Renal cortical epithelial cell (primary cell): ENCODE results near the gene ITGA1. TPM values are rescaled to one million over a fixed set of nuclear protein-coding genes. Genes with fewer than 3 reads are reported as not detected.

Source experiments
- DNase-seq: peaks from one replicate; pipeline ENCODE4 v3.0.0-alpha.2; 2011; ENCODE audit warnings: low read depth
- total RNA-seq: library from RNA; depleted of rRNA; stranded (reverse); fragments of >200 nt; gene quantifications from 2 replicates; pipeline ENCODE4 v1.2.3, GENCODE V29; 2014

ITGA1 gene
- total RNA-seq, 1 donor from 2014 or later: 57.7 TPM

GRCh38 chr5:52895572-52896413, 108.1 kb downstream of the ITGA1 start:
- no peak for DNase-seq

GRCh38 chr5:52896534-52897237, 109.0 kb downstream of the ITGA1 start:
- DNase-seq: peak; percentile 26

GRCh38 chr5:52897238-52897614, 109.5 kb downstream of the ITGA1 start:
- DNase-seq: peak; percentile 47

GRCh38 chr5:52898961-52899680, 111.4 kb downstream of the ITGA1 start:
- DNase-seq: no peak

- DNase-seq: no peak
Observed at GRCh38 chr5:52903142-52903541, 115.4 kb downstream of the ITGA1 start.

GRCh38 chr5:52906343-52906742, 118.6 kb downstream of the ITGA1 start:
- no peak for DNase-seq

- no peak for DNase-seq
Observed at GRCh38 chr5:52906845-52907244, 119.1 kb downstream of the ITGA1 start.

GRCh38 chr5:52909192-52909591, 121.5 kb downstream of the ITGA1 start:
- DNase-seq: no peak

GRCh38 chr5:52910071-52910470, 122.4 kb downstream of the ITGA1 start:
- no peak for DNase-seq

GRCh38 chr5:52915176-52915875, 127.6 kb downstream of the ITGA1 start:
- DNase-seq: peak; percentile 68

- peak; percentile 61 for DNase-seq
Observed at GRCh38 chr5:52920929-52921328, 133.2 kb downstream of the ITGA1 start.

- DNase-seq: peak; percentile 98
Observed at GRCh38 chr5:52922384-52922783, 134.7 kb downstream of the ITGA1 start.

GRCh38 chr5:52924456-52924855, 136.7 kb downstream of the ITGA1 start:
- DNase-seq: no peak

GRCh38 chr5:52925001-52925400, 137.3 kb downstream of the ITGA1 start:
- no peak for DNase-seq

- no peak for DNase-seq
Observed at GRCh38 chr5:52928689-52929088, 141.0 kb downstream of the ITGA1 start.

GRCh38 chr5:52938226-52938625, 150.5 kb downstream of the ITGA1 start:
- DNase-seq: no peak

GRCh38 chr5:52943285-52943684, 155.6 kb downstream of the ITGA1 start:
- no peak for DNase-seq

- DNase-seq: no peak
Observed at GRCh38 chr5:52943808-52944207, 156.1 kb downstream of the ITGA1 start.

- DNase-seq: no peak
Observed at GRCh38 chr5:52945040-52945439, 157.3 kb downstream of the ITGA1 start.

GRCh38 chr5:52947208-52947607, 159.5 kb downstream of the ITGA1 start:
- DNase-seq: peak; percentile 64

GRCh38 chr5:52947851-52948250, 160.1 kb downstream of the ITGA1 start:
- DNase-seq: no peak
